GM19238 (cell line): ENCODE data around the gene ZC3H18.

Source experiments
- DNase-seq: peaks from one replicate; pipeline ENCODE4 v3.0.0; 2011; ENCODE audit warnings: low spot score; ENCODE audit not compliant: insufficient read length

The ZC3H18 gene

DNA sequence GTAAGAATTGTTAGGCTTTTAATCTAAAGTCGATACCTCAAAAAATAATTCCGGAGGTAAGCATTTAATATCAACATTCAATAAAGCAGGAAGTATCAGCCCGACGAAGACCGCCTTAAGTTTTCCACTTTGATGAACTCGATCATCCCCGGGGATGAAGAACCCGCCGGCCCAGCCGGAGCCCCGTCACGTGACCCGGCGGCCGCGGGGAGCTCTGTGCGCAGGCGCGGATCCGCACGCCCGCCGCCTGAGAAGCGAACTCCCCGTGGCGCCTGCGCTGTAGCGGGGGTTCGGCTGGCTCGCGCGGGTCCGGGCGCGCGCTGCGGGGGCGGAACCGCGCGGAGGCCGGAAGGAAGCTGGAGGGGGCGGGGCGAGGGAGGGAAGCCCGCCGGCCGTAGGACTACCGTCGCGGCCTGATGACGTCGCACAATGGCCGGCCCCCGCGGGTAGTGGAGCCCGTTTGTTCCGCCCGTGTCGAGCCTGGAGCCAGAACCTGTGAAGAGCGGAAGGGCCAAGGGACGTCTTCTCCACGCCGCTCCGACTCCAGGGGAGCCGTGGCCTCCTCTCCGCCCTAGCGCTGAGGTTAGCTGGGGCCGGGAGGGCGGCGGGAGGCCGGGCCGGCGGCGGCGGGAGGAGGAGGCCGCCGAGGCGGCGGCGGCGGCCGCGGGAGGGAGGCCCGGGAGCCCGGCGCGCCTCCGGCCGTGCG, at the start of gene ZC3H18:
Gene ZC3H18 (plus strand): TSS at position 419 of the 706 bp plus-strand sequence. CDS start 6,721 bp downstream, outside the sequence.
- DNase-seq = peak; percentile 100

DNA sequence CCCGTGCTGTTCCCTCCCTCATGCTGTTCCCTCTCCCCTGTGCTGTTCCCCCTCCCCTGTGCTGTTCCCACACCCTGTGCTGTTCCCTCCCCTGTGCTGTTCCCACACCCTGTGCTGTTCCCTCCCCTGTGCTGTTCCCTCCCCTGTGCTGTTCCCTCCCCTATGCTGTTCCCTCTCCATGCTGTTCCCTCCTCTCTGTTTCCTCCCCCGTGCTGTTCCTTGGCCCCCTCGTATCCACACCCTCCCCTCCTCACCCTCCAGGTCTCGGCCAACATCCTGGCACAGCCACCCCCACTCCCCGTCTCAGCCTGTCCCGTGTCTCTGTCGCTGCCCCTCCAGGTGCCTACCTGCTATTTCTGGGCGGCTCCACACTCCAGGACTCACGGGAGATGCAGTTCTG, 48.5 kb upstream of the ZC3H18 start:
- no peak for DNase-seq

DNA sequence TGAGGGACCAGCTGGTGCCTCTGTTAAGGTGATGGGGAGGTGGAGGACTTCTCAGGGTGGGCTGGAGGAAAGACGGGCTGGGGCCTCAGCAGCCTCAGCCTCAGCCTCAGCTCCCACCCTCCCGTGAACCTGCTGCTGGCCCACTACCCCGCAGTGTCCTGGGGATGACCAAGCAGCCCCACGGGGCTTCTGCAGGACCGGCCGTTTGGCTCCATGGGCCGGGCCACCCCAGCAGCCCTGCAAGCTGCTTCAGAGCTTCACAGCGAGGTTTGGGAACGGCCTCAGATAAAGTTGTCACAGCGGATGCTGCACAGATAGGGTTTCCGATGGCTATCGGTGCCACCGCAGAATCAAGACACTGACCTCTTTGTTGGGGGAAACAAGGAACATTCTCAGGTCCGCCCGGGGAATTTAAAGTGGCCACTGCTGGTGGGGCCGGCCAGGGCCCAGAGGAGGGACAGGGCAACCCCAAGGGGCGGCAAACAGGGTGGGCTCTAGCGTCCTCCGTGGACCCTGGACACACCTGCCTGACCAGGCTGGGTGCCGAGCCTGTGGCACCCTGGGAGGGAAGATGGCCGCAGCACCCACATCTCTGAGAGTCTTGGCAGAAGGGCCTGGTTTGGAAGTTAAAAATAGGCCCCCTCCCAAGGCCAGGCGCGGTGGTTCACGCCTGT, 47.8 kb upstream of the ZC3H18 start:
- DNase-seq = no peak

DNA sequence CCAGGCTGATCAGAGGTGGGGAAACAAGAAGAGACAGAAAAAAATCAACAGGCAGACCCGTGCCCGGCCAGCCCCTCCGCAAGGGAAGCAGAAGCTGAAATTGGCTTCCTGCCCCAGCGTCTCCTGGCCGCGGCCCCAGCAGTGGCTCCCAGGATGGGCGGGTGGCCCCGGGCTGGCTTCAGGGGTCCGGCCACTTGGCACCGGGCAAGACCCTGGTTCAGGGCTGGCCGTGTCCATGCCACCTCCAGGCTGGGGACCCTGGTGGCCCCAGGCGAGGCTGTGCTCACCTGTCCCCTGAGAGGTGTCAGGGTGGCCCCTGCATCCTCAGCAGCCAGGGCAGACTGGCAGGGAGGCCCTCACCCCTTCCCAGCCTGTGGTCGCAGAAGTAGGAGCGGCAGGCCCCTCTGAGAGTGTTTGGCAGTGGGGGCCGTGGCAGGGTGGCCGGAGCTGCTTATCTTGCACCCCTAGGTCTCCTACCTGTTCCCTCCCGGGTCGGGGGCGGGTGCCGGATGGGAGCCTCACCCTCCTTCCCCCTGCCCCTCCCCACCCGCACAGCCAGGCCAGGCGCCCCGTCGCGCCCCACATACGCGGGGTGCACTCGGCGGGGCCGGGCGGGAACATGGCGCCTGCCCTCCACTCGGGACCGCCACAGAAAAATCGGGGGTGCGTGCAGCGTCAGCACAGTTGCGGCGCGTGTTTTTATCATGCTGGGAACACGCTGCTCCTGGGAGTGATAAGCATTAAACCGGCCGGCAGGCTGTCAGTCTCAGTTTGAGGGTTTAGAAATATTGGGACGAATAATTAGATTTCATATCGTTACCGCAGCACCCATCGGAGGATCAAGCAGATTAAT, 46.7 kb upstream of the ZC3H18 start:
- DNase-seq = no peak

DNA sequence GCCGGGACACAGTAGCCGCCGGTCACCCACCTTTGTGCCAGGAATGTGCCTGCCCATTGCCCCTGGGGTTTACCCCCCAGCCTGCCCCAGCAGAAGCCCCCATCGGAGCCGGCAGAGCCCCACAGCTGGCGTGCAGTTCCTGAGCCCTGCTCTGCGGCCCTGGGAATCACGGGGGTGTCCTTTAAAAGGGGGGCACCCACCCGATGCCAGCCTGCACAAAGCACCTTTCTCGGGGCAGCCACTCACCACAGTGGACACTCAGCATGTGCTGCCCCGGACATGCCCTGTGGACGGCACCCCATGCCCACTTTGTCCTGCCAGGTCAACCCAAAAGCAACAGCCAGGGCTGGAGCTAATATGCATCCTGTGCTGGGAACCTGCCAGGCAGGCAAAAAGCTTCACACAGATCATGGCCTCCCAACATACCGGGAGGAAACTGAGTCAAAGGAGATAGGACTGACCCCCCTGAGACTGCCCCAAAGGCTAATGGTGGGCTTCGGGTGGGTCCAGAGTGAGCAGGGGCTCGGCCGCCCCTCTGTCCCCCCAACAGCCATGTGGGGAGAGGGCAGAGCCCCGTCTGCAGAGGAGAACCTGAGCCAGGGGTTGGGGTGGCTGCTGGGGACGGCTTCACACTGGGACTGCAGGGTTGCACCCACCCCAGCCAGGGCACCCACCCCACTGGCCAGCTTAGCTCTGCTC, 45.8 kb upstream of the ZC3H18 start:
- DNase-seq = no peak

DNA sequence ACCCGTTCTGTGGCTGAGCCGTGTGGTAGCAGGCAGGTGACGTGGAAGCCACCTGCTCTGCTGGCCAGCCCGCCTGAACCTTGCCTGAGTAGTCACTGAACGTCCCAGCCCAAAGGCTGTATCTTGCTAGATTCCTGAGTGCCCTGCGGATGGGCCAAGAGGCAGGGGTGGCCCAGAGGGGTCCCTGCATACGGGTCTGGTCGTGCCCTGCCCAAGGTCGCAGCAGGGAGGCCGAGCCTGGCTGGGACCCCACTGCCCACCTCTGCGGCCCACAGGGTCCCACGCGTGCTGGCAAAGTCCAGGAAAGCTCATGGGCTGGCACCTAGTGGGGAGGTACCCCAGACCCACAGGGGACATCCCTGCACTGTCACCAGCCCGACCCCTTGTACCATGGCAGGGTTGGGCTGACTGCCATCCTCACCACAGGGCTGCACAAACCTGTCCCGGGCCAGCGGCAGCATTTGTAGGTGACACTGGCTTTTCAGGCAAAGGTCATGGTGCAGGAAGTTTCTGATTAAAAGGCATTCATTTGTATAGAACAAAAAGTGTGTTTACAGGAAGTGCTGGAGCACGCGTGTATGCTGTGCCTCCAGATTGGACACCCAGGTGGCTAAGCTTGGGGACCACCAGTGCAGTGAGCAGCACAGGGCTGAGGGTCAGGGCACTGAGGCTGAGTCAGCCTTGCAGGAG, 45.1 kb upstream of the ZC3H18 start:
- no peak for DNase-seq

DNA sequence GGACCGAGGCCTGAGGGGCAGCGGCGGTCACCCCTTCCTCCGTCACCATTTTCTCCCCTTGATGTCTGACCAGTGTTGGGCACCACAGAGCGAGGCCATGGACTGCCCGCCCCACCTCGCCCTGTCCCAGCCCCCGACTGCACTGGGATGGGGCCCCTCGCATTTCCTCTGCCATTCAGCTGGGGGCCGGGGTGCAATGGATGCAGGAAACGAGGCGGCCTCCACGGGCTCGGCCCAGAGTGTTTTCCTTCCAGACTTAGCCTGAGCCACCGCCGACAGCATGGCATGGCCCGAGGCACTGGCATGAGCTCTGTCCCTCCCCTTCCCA, 44.6 kb upstream of the ZC3H18 start:
- DNase-seq = no peak

DNA sequence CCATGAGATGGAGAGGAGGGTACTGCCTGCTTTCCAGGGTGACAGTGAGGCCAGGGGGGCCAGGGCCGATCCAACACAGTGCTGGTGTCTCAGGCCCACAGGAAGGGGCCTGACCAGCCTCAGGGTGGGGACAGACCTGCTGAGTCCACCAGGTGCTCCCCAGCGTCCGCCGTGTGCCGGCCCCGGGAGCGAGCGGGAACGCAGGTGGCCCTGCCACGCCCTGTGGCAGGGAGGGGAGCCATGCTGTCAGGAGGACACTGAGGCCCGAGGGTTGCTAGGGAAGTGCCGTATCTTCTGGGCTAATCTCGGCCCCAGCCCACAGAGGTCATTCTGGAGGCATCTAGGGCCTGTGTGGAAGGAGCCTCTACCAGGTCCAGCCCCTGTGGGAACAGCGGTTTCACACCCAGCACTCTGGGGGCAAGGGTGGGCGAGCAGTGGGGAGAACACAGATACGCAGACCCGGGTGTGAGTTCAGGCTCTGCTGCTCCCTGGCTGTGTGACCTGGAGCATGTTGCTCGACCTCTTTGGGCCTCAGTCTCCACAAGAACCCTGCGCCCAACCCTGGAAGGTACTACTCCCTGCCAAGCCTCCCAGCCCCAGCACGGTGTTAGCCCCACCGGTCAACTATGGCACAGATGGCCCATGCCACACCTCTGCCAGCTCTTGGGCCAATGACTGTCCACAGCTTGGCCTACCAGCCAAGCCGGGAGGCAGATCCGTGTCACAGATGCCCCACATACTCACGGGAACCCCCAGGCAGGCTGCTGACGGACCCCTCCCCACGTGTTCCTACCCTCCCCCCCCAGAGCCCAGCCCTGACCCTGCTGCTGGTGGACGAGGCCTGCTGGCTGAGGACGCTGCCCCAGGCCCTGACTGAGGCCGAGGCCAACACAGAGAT, 43.9 kb upstream of the ZC3H18 start:
- no peak for DNase-seq

DNA sequence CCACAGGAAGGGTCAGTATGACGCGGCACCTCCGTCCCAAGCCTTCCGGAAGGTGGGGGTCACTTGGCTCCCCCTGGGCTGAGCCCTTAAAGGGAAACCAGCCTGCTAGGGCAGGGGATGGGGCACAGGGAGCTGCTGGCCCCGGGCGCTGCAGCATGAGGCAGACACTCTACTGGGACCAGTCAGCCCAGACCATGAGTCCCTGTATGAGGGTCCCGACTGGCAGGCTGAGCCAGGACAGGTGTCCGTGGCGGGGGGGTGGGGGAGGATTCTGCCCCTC, 43.4 kb upstream of the ZC3H18 start:
- no peak for DNase-seq

DNA sequence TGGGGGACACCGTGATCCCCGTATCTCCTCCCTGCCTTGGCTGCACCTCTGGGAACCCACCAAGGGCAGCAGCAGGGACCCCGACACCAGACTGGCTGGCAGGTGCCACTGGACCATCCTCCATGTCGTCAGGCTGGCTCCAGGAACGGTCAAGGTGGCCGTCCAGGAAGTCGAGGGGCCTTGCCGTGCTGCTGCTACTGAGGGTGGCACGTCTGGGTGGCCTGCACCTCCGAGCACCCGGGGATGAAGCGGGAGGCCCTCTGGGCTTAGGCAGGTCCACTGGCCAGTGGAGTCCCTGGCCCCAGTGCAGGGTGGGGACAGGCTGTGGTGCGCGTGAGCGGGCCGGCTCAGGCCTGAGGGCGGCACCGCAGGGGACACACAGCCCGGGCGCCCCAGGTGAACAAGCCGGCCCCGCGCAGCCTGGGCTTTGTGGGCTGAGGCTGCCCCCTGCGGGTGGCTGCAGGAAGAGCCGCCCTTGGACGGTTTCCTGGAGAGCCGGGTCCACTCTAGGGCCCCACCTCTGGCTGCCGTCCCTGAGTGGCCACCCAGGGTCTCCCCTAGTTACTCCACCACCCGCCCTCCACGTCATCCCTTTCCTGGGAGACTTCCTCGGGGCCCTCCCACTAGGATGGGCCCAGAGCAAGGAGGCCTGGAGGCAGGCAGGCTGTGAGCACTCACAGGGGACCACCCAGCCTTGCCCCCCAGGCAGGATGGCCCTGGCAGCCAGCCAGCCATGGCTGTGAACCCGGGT, 42.8 kb upstream of the ZC3H18 start:
- DNase-seq = peak; percentile 83

DNA sequence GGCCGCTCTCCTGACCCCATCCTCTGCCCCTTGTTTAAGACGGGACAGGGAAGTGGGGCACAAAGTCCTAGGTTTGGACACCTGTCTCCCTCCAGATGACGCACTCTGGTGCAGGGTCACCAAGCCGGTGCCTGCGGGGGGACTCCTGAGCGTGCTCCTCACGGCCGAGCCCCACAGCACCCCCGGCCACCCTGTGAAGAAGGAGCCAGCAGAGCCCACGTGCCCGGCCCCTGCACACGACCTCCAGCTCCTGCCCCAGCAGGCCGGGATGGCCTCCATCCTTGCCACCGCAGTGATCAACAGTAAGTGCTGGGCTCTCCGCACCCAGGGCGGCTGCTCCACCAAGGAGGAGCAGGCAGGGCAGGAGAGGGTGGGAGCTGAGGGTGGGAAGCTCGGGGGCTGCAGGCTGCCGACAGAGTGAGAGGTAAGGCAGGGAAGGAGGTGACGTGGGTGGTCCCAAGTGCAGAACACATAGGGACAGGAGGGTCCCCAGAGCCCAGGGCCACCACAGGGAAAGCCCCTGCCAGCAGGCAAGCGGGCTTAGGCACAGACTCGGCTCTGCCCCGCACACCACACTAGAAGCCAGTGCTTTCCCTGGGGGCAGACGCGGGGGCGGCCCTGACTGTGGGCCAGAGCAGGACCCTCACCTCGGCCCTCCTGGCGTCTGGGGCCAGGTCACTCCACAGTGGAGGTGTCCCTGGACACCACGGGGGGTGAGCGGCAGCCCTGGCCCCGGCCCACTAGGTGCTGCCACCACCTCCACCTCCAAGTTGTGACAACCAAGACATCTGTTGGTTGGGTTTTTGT, 42.1 kb upstream of the ZC3H18 start:
- no peak for DNase-seq

DNA sequence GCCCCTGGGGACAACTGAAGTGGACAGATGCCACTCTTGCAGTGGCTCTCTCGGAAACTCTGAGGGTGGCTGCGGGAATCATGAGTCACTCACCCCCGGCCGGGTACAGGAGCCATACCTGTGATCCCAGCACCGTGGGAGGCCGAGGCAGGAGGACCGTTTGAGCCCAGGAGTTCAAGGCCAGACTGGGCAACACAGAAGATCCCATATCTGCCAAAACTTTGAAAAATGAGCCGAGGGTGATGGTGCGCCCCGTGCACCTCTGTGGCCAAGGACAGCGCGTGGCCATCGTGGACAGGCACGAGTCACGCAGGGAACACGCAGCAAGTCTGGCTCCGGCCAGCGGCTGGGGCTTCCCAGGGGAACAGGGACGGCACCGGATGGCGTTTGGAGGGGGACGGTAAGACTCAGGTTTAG, 41.3 kb upstream of the ZC3H18 start:
- no peak for DNase-seq

DNA sequence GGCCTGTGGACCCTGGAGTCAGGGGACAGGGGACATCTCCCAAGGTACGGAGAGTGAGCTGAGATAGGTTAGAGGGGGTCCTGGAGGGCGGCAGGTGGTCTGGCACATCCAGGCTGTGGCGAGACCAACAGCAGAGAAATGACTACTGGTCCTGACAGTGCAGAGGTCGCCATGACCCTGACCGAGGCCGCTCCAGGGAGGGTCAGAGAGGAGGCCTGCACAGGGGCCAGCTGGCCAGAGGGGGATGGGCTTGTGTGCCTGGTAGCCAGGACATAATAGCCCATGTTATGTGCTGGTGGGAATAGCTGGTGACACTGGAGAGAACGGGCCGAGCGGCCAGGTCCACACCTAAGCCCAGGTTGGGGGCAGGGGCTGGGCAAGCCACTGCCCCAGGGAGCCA, 40.6 kb upstream of the ZC3H18 start:
- no peak for DNase-seq

DNA sequence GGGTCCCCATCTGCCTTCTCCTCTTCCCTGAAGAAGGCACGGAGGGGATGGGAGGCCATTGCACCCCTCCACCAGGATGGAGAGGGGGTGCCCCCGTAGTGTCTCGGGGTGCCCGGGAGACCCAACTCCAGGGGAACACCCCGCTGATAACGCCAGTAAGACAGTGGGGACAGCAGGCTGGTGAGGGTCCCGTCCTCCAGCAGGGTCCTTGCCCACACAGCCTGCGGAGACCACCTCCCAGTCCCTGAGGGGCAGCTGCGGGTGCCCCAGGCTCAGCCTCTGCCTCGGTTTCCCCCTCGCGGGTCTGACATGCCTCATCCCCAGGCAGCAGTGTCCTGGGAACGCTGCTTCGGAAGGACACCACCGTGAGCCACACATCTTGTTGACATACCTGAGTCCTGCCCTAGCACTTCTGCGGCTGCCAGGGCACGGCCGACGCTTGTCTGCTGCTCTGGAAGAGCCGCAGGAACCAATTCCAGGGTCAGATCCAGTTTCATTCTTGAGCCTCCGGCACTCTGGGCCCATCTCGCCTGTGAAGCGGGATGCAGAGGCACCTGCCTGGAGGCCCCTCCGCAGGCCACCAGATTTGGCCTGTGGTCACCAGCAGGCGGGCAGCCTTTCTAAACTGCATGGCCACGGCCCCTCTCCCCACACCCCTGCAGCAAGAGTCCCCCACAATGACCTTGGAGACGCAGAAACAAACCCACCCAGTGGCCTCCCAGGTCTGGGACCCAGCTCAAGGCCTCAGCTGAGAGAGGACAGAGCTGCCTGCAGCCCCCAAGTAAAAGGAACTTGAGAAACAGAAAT, 39.9 kb upstream of the ZC3H18 start:
- no peak for DNase-seq

DNA sequence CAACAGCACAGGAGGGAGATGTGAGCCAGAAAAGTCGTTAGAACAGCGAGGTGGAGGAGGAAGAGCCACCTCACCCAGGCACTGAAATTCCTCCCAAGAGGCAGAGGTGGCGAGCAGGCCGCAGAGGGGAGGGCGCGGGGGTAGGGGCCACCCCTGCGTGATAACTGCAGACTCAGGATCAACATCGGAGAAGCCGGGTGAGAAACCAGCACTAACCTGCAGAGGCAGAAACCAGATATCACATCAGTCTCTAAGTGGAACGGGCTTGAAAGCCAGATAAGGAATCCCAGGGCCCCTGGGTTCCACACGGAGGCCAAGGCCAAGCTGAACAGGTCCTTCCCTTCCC, 39.4 kb upstream of the ZC3H18 start:
- DNase-seq = no peak

DNA sequence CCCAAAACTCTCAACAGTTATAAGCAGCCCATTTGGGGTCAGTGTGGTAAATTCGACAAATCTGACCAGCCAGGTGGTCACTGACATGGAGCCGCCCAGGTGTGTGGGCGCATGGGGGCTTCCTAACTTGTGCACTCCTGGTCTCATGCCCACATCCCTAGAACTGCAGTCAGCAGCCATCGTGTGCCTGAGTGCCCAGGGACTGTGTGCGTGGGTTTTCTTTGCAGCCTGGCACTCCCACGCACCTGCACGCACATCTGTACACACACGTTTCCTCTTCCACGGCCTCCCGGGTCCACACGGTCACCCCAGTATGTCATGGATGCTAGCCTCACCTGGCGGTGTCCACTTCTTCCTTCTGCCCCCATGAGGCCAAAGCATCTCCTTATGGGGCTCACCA, 38.9 kb upstream of the ZC3H18 start:
- no peak for DNase-seq

DNA sequence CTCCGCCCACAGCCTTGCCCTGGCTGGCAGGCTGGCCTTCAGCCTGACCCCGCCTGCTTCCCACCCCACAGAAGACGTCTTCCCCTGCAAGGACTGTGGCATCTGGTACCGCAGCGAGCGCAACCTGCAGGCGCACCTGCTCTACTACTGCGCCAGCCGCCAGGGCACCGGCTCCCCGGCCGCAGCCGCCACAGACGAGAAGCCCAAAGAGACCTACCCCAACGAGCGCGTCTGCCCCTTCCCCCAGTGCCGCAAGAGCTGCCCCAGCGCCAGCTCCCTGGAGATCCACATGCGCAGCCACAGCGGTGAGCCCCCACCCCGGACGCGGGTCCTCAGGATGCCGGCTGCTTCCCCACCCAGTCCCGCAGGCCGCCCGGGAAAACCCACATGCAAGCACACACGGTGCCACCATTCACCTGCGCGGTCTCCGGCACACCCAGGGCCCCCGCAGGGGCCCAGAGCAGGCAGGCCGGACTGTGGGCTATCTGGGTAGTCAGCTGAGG, 38.2 kb upstream of the ZC3H18 start:
- no peak for DNase-seq
